Activated CD4-positive, alpha-beta T cell treated with anti-CD3 and anti-CD28 coated beads, Interleukin-2, amount 50 U/mL, for 48 hours (primary cell): ENCODE results near the gene PLD1.
"Not testable (repeated sequence)": the region's sequence is repeated elsewhere in the genome, so short reads cannot be mapped to it uniquely, and the experiment has no call there.

Experiments
- DNase-seq, 2 experiments: peaks; one replicate each; pipeline ENCODE4 v3.0.0-alpha.2; 2020

The PLD1 gene

GRCh38 chr3:171592786-171593185, 217.5 kb downstream of the PLD1 start:
- no peak for DNase-seq

- no peak for DNase-seq
These were observed 219.2 kb downstream of the PLD1 start for GRCh38 chr3:171591070-171591469.

DNA sequence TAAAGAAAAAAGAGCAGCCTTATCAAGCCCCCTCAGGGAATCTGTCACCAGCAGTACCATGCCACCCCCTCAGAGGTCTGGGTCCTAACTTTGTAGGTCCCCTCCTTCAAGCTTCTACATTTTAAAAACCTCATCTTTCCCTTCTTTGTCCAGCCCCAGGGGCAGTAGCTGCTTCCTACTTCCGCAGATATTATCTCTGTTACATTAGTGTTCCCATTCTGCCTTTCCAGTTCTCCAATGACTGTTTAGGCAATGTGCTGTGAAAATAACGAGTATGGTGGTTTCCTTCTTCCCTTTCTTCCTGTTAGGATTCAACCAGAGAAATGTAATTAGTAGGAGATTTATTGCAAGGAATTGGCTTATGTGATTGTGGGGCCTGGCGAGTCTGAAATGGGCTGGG, 224.0 kb downstream of the PLD1 start:
- no peak for DNase-seq

GRCh38 chr3:171585039-171585438, 225.2 kb downstream of the PLD1 start:
- DNase-seq = no peak

DNA sequence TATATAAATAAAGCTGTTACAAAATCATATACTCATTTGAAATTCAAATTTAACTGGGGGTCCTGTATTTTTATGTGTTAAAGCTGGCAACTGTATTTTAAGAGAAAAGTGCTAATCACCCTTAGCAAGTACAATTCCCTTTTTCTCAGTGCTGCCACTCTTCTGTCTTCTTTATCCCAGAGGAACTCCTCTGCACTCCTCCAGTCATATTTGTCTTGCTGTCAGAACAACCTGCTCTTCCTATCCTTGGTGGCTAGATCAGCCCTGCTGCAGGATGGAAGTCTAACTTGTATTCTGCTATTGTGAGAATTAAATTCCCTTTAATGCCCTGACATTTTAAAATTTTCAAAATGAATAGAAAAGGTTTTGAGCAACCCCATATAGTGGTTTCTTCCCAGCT, 226.2 kb downstream of the PLD1 start:
- no peak for DNase-seq

GRCh38 chr3:171574556-171575240, 235.6 kb downstream of the PLD1 start:
- DNase-seq = no peak

DNA sequence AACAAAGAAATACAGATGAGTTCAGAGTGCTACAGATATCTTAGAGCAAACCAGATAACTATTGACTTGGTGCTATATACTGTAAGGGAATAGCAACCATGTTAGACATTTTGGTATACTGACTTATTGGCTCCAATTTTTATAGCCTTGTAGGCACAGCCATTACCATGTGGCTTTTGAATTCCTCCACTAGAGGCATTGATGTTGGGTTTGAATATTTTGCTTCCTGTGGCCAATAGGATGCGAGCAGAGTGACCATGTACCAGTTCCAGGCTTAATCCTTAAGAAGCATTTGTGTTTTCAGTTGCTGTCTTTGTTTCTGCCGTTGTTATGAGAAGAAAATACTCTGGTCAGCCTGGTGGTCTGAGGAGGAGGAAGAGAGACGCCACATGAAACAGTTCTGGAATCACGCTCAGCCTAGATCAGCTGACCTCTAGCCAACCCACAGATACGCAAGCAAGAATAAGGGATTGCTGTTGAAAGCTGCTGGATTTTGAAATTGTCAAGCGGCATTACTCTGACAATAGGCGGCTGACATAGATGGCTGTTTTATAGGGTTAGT, 240.6 kb downstream of the PLD1 start:
- DNase-seq = no peak

DNA sequence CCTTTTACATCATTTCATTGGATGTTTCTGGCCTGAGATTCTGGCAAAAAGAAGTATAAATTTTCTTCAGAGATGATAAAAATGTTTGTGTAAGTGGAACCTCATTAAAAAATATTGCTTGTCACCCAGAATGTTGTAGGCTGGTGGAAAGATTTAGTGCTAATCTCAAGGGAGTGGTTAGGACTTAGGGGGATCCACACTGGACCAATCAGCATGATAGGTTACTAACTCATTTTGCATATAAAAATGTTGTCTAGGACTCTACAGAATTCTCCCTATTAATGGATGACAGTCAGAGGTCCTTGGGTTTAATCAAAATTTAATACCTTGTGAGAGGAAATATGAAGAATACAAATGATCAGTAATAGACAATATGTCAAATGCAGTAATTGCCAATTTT, 241.5 kb downstream of the PLD1 start:
- no peak for DNase-seq

- no peak for DNase-seq
These were observed 243.4 kb downstream of the PLD1 start for GRCh38 chr3:171566803-171567422.

DNA sequence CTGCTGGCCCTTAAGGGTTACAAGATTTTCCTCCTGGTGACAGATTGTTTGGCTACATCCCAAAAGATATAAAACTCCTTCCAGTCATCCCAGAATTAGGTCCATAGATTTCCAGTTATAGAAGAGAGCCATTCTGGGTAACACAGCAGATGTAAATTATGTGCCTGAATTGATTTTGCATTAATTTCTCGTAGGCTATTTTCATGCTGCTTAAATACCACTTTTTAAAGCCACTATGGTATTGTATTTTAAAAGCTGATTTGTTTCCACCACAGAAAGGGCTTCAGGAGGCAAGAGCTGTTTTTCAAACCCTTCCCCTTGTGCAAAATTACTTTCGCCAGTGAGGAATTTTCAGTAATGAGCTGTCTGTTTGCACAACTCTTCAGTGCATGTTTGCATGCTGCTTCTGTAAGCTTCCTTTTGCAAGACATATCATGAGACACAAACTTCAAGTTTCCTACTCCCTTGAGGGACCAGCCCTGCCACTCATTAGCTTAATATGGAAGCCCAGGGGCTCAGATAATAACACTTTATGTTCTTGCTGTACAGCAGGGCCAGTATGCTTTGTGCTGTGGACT, 244.7 kb downstream of the PLD1 start:
- no peak for DNase-seq

GRCh38 chr3:171564748-171565480, 245.4 kb downstream of the PLD1 start:
- DNase-seq = no peak

DNA sequence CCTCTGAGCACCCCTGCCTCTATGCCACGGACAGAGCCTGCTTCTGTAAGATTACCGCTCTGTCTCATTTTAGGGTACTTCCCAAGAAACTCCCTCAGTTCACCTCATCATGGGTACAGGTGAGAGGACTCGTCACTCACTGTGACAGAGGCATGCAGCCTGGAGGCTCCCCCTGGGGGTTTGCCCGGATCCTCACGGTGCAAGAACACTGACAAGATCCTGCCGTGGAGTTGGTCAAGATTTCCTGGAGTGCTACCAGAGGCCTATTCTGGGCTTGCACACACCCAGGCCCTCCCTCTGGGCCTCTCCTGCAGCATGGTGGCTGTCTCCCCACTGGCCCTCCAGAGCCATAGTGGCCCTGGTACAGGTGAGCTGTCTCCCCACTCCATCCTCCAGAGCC, 247.0 kb downstream of the PLD1 start:
- DNase-seq = peak in 1 of 2 experiments; percentile 18

GRCh38 chr3:171562459-171562858, 247.8 kb downstream of the PLD1 start:
- not testable (repeated sequence) for DNase-seq

DNA sequence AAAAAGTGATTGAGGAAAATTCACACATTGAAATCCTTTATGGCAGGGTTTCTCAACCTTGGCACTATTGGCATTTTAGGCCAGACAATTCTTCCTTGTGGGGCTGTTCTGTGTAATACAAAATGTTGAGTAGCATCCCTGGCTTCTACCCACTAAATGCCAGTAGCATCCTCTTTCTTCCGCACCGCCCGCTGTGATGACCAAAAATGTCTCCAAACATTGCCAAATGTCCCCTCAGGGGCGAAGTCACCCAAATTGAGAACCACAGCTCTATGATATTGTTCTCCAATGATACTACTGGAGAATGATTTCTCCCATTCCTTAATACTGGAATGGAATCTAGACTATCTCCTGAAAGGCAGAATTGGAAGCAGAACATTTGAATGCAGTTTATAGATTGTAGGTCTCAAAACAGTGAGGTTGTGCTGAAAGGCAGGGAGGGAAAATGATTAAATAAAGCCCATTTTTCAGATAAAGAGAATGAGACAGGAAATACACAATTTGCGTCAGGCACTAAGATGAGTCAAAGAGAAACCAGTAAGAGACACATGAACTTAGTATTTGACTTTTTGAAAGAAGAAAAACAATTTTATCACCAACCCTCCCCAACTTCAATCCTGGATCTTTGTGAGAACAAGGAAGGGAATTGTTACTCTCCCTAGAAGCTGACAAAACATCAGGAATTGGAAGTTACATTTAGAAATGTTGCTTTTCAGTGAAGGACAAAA, 248.5 kb downstream of the PLD1 start:
- DNase-seq = peak in 1 of 2 experiments; percentile 17

- no peak for DNase-seq
These were observed 250.7 kb downstream of the PLD1 start for GRCh38 chr3:171559586-171559985.

- no peak for DNase-seq
These were observed 252.0 kb downstream of the PLD1 start for GRCh38 chr3:171558188-171558696.

GRCh38 chr3:171557173-171557572, 253.1 kb downstream of the PLD1 start:
- no peak for DNase-seq

DNA sequence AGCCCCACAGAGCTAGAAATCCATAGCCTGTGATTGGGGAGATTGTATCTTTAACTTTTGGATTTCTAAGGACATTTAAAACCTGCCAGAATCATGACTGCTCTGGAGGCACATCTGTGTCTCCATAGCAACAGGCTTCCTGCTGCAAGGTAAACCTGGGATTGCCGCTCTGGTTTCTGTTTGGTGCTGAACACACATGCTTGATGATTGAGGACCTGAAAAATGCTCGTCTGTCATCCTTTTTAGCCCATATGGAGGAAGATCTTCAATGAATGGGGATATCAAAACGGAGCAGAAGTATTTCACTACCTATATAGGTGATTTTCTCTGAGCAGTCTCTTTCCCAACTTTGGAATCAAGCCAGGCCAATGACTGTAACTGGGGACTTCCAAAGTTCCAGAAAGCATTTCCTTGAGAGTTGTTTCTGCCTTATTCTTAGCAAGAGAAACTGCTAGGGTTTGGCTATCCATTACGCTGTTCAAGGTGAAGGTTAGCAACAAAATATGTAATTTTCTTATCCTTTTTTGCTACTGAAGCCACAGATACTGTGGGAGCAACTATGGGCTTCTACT, 253.6 kb downstream of the PLD1 start:
- no peak for DNase-seq

DNA sequence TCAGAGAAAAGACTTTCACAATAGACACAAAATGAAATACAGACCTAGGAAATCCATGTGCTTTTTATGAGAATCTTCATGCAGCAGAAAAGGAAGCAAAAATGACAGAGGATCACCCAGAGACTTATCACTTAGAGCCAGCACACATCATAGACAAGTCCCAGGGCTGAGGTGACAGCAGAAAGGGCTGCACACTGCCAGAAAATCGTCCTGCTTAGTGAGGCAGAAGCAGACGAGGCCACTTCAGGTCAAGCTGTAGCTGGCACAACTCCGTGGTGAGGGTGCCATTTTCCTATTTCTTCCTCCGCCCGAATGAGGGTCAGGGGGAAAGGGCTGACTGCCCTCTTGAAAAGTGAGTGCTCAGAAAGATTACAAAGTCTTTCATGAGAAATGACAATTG, 254.1 kb downstream of the PLD1 start:
- no peak for DNase-seq

GRCh38 chr3:171553086-171553485, 257.2 kb downstream of the PLD1 start:
- no peak for DNase-seq

DNA sequence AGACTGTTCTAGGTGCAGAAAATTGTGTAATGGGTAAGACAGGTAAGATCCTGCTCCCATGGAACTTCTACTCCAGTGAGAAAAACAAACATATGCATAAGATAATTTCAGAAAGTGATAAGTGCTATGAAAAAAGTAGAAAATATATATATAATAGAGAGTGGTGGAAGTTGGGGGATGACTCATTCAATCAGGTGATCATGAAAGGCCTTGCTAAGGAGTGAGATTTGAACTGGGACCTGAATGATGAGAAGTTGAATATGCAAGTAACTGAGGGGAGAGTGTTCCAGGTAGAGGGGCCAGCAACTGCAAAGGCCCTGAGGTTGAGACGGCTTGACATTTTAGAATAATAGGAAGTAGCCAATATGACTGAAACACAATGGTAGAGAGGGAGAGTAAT, 257.8 kb downstream of the PLD1 start:
- no peak for DNase-seq

- DNase-seq = no peak
These were observed 259.0 kb downstream of the PLD1 start for GRCh38 chr3:171551296-171551695.
